ENCODE results near the gene MED12L.
"Not testable (repeated sequence)": the region's sequence is repeated elsewhere in the genome, so short reads cannot be mapped to it uniquely, and the experiment has no call there.

Gene MED12L

GRCh38 chr3:151377768-151378385 lies 292.4 kb downstream of the MED12L start:
- DNase-seq (ENCODE audit: low read depth) = no peak

DNA sequence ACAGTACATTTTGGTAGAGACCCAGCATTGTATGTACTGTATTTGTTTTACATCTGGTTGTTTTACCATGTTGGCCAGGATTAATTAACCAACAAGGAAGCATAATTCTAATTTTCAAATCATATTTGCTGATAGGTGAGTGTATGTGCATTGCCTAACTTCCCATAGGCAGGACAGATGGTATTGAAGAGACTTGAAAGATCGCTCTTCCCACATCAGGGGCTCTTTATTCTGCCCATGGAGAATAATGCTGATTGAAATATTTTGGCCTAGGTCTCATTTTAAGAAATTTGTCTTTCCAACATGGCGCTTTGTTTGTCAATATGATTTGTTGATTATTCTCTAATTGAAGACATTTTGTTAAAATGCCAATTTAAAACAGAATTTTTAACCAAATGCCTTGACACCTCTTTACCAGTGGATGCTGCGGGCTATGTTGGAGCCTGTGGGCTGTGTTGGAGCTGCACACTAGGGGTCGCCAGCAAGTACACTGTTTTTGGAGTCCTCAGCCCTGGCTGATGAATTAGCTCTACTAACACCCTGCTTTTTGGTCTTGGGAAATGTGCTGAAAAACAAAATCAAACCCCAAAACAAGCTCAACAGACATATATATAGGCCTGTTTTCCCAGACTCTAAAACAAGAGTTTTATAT lies 293.7 kb downstream of the MED12L start:
- DNase-seq (ENCODE audit: low read depth) = no peak

- no peak for DNase-seq (ENCODE audit: low read depth)
Measured at GRCh38 chr3:151382671-151383070, 297.2 kb downstream of the MED12L start.

- DNase-seq (ENCODE audit: low read depth) = no peak
Measured at GRCh38 chr3:151383111-151383510, 297.6 kb downstream of the MED12L start.

DNA sequence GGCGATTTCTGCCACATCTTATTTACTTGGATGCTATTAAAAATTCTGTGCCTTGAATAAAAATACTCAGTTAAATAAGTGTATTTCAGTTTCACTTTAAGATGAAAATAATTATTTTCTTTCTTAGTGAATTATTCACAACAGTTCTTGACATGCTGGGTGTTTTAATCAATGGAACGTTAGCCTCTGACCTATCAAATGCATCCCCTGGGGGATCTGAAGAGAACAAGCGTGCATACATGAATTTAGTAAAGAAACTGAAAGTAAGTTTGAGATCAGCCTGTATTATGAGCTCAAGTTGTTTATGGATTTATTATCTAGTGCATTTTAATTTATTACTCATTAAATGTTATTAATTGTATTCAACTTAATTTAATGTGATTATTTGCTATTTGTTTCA lies 298.5 kb downstream of the MED12L start:
- no peak for DNase-seq (ENCODE audit: low read depth)

- DNase-seq (ENCODE audit: low read depth) = no peak
Measured at GRCh38 chr3:151384741-151385174, 299.3 kb downstream of the MED12L start, which contains the start of gene P2RY12. Gene P2RY12, minus strand, starts transcription at chr3:151384753. Its CDS starts 45,908 bp downstream, at chr3:151338845.

- DNase-seq (ENCODE audit: low read depth) = no peak
Measured at GRCh38 chr3:151386056-151386455, 300.6 kb downstream of the MED12L start.

GRCh38 chr3:151387432-151387831 lies 302.0 kb downstream of the MED12L start:
- DNase-seq (ENCODE audit: low read depth) = no peak

DNA sequence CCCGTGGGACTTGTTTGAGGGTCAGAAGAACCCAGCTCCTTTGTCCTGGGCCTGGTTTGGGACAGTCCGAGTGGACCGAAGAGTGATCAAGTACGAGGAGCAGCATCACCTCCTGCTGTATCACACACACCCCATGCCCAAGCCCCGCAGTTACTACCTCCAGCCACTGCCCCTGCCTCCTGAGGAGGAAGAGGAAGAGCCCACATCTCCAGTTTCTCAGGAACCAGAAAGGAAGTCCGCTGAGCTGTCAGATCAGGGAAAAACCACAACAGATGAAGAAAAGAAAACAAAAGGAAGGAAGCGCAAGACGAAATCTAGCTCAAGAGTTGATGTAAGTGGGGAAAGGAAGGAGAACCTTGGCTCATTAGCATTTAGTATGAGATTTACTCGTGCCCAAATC lies 302.4 kb downstream of the MED12L start:
- no peak for DNase-seq (ENCODE audit: low read depth)

DNA sequence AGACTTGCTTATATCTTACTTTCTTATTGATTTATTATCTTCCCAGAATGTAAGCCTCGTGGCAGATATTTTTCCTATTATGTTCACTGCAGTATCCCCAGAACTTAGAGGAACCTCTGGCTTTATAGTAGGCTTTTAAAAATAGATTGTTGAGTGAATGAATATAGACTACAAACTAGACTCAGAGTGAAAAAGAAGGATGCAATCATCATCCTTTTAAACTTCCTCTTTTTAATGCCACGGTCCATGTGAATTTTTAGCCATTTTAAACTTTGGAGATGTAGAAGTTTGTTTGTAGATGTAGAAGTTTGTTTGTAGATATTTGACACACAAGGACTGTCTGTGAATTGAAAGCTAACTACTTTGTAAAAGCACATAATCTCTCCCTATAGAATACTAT lies 306.3 kb downstream of the MED12L start:
- no peak for DNase-seq (ENCODE audit: low read depth)

DNA sequence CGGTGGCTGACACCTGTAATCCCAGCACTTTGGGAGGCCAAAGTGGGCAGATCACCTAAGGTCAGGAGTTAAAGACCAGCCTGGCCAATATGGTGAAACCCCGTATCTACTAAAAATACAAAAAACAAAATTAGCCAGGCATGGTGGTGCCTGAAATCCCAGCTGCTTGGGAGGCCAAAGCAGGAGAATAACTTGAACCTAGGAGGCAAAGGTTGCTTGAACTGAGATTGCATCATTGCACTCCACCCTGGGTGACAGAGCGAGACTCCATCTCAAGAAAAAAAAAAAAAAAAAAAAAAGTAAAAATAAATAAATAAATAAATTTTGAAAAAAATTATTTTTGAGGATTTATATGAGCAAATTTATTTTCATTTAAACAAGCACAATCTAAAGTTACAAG lies 306.7 kb downstream of the MED12L start:
- not testable (repeated sequence) for DNase-seq (ENCODE audit: low read depth)

- no peak for DNase-seq (ENCODE audit: low read depth)
Measured at GRCh38 chr3:151393146-151393830, 307.8 kb downstream of the MED12L start.

- DNase-seq (ENCODE audit: low read depth) = no peak
Measured at GRCh38 chr3:151393941-151394340, 308.5 kb downstream of the MED12L start.

GRCh38 chr3:151394611-151395010 lies 309.1 kb downstream of the MED12L start:
- no peak for DNase-seq (ENCODE audit: low read depth)

- DNase-seq (ENCODE audit: low read depth) = no peak
Measured at GRCh38 chr3:151395806-151396205, 310.3 kb downstream of the MED12L start.

- DNase-seq (ENCODE audit: low read depth) = no peak
Measured at GRCh38 chr3:151398895-151399294, 313.4 kb downstream of the MED12L start.

DNA sequence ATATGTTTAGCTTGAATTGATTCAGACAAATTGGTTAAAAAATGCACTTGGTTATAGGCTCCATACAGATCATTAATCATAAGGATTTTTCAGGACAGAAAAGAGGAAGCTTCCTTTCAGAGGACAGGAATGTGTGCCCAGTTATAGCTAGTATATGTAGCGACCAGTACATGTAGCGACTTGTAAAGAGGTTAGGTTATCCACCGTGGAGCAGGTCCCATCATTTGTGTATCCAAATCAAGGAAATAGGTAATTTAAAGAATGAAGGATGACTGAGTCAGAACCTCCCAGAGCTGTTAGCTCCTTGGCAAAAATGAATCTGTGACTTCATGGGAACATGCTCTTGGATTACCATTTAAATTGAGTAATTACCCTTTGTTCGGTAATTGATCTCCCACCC lies 314.9 kb downstream of the MED12L start:
- DNase-seq (ENCODE audit: low read depth) = no peak

GRCh38 chr3:151402349-151402748 lies 316.9 kb downstream of the MED12L start:
- no peak for DNase-seq (ENCODE audit: low read depth)

GRCh38 chr3:151403246-151403645 lies 317.8 kb downstream of the MED12L start:
- no peak for DNase-seq (ENCODE audit: low read depth)

DNA sequence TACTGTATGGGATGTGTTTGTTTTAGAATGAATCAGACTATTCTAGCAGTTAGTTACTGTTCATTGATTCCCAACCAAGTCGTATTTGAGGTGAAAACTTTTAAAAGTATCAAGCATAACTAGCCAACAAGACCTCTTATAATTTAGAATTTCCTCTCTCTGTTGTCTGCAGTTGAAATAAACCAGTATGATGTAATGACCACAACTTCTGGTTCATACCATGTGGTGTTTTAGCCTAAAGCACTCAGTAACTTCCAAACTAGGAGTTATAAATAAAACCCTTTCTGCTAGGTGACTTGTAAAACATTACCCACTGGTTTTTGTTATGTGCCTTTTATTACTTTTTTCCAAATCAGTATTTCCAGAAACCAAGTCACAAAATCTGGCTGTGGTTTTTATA lies 318.9 kb downstream of the MED12L start:
- no peak for DNase-seq (ENCODE audit: low read depth)

GRCh38 chr3:151407928-151408327 lies 322.5 kb downstream of the MED12L start:
- no peak for DNase-seq (ENCODE audit: low read depth)

DNA sequence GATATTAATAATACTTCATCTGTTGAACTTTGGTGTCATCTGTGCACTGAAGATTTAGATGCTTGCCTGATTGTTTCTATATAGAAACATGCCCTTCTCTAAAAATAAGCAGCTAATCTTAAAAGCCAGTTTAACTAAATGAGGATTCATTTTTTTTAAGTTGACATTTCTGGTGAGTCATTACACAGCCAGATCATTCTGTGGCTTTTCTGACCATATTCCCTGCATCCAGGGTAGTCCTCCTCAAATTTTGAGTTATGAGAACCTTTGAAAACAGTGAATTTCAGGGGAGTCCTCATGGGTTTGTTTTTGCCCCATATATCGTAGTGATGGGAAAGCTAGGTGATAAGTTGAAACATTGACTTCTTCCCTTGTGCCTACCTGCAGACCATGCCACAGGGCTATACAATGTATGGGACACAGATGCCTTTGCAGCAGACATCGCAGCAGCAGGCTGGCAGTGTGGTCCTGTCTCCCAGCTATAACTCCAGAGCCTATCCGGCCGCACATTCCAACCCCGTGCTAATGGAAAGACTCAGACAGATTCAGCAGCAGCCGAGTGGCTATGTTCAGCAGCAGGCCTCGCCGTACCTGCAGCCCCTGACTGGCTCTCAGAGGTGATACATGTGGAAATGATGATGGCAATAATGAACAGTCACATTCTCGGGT lies 325.6 kb downstream of the MED12L start:
- DNase-seq (ENCODE audit: low read depth) = no peak

DNA sequence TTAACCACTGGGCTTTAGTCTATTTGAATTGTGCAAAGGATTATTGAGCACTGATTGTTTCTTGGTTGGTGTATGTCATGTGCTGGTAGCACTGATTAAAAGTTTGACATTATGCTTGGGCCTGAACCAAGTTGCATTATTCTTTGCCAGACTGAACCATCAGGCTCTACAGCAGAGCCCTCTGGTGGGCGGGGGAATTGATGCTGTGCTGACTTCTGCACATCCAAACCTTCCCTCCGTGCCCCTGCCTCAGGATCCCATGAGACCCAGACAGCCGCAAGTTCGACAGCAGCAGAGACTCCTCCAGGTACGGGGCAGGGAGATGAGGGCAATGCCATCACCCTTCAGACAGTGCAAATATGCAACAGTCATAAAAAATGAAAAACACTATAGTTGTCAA lies 327.5 kb downstream of the MED12L start:
- no peak for DNase-seq (ENCODE audit: low read depth)
